K562 (cell line): Measurements from ENCODE around the gene CDKL5. TPM values are rescaled to one million over a fixed set of nuclear protein-coding genes. Genes with fewer than 3 reads are reported as not detected.

Experiments used
- ATAC-seq: fragments of 200-7000 bp; cut with Tn5 transposase; 3 replicates; pipeline ENCODE4 v1.9.1; 2020; ENCODE audit warnings: moderate library complexity
- BruUV-seq: library from RNA; stranded (reverse); fragments of 400-500 nt; replicated peaks from 2 replicates; lab custom pipeline; 2021; lab: Mats Ljungman, UMichigan
- CTCF ChIA-PET: fragments of 300-600 bp; formaldehyde crosslinking; extraction: SDS; loops from one replicate; lab custom pipeline; 2021; ENCODE audit warnings: low intra/inter-chr PET ratio; lab: Yijun Ruan, JAX
- POLR2A ChIA-PET: fragments of 300-600, 350-650 bp; sonication (Branson Sonifier 250); formaldehyde crosslinking; extraction: SDS; loops from one replicate; lab custom pipeline; 2021; ENCODE audit warnings: antibody characterized with exemption, inconsistent platforms; lab: Yijun Ruan, JAX
- DNase-seq, 4 experiments: peaks; one replicate each; pipeline versions ENCODE4 v3.0.0 to v3.0.0-alpha.2; 2011 to 2018; ENCODE audit warnings: low spot score in 3 of 4, mixed read lengths in 3 of 4; ENCODE audit errors: extremely low read depth in 1 of 4
- FAIRE-seq: peaks from 2 replicates; lab custom pipeline; 2011; peaks lifted over from hg19 to GRCh38; lab: Jason Lieb, UNC
- H2AFZ ChIP-seq: 2 replicates; pipeline ENCODE4 v1.6.0; 2011; ENCODE audit warnings: low read depth, low read length, control low read depth, inconsistent platforms
- H3K27ac ChIP-seq: fragments of 200-600 bp; 3 replicates; pipeline ENCODE4 v1.8.0; 2011; ENCODE audit warnings: low read depth, mild to moderate bottlenecking, control low read depth, inconsistent platforms, low read length, moderate library complexity, mixed read lengths; ENCODE audit errors: extremely low read depth
- H3K27me3 ChIP-seq, 2 experiments: fragments of 300-600 bp in 1 of 2; 2 replicates in 1 of 2; 3 replicates in 1 of 2; pipeline versions ENCODE4 v1.6.0 to v1.8.0; 2011; ENCODE audit warnings: inconsistent platforms in 2 of 2, low read length in 2 of 2, mild to moderate bottlenecking in 1 of 2, mixed read lengths in 1 of 2, moderate library complexity in 1 of 2; ENCODE audit not compliant: control insufficient read depth in 2 of 2, insufficient read depth in 2 of 2
- H3K36me3 ChIP-seq: fragments of 300-600 bp; 3 replicates; pipeline ENCODE4 v1.8.0; 2011; ENCODE audit warnings: mild to moderate bottlenecking, low read length, inconsistent platforms; ENCODE audit not compliant: control insufficient read depth, insufficient read depth
- H3K4me1 ChIP-seq, 2 experiments: fragments of 200-600 bp in 1 of 2; replicated peaks in 1 of 2; 2 replicates in 1 of 2; 3 replicates in 1 of 2; pipeline versions ENCODE4 v1.5.1 to v1.8.0; 2011; ENCODE audit warnings: inconsistent platforms in 2 of 2, low read length in 2 of 2, mild to moderate bottlenecking in 1 of 2, mixed read lengths in 1 of 2, moderate library complexity in 1 of 2; ENCODE audit not compliant: control insufficient read depth in 2 of 2, insufficient read depth in 2 of 2
- H3K4me2 ChIP-seq: 2 replicates; pipeline ENCODE4 v1.6.1; 2011; ENCODE audit warnings: low read length, control low read depth, inconsistent platforms, mixed read lengths; ENCODE audit not compliant: insufficient read depth
- H3K4me3 ChIP-seq: fragments of 200-600 bp; sonication (generic), shearing (Covaris generic); 2 replicates; pipeline ENCODE4 v1.5.1; 2016; ENCODE audit warnings: control low read depth, inconsistent platforms
- H3K79me2 ChIP-seq: fragments of 200-600 bp; 3 replicates; pipeline ENCODE4 v1.8.0; 2011; ENCODE audit warnings: low read length, inconsistent platforms; ENCODE audit not compliant: control insufficient read depth, insufficient read depth
- H3K9ac ChIP-seq, 2 experiments: 2 replicates each; pipeline versions ENCODE4 v1.6.0 to v1.6.1; 2011; ENCODE audit warnings: low read depth in 2 of 2, low read length in 2 of 2, control low read depth in 1 of 2, inconsistent platforms in 1 of 2, mild to moderate bottlenecking in 1 of 2, mixed read lengths in 1 of 2; ENCODE audit not compliant: insufficient read depth in 1 of 2
- H3K9me1 ChIP-seq: one replicate; pipeline ENCODE4 v1.6.0; 2011; ENCODE audit warnings: inconsistent platforms, mild to moderate bottlenecking, low read length, moderate library complexity; ENCODE audit not compliant: control insufficient read depth, insufficient read depth
- H3K9me3 ChIP-seq: replicated peaks from 2 replicates; pipeline ENCODE4 v1.5.1; 2011; ENCODE audit warnings: low read depth, low read length, inconsistent platforms; ENCODE audit not compliant: control insufficient read depth, insufficient read depth
- H4K20me1 ChIP-seq: replicated peaks from 2 replicates; pipeline ENCODE4 v1.6.1; 2011; ENCODE audit warnings: low read length, inconsistent platforms, mixed read lengths; ENCODE audit not compliant: control insufficient read depth, insufficient read depth
- EP300 ChIP-seq: IDR thresholded peaks from 2 replicates; pipeline ENCODE4 v1.6.1; 2012; ENCODE audit warnings: low read length, improper control_type of control experiment
- MTF1 ChIP-seq: fragments of 250-450 bp; sonication (Bioruptor Pico); IDR thresholded peaks from 2 replicates; pipeline ENCODE4 v1.9.0; 2021; ENCODE audit warnings: moderate library complexity, mild to moderate bottlenecking, inconsistent platforms, borderline replicate concordance
- POU5F1 ChIP-seq: fragments of 150-350 bp; IDR thresholded peaks from 2 replicates; pipeline ENCODE4 v1.6.1; 2014; ENCODE audit warnings: borderline replicate concordance, low read length, low read depth, mild to moderate bottlenecking; ENCODE audit not compliant: partially characterized antibody
- TCF7 ChIP-seq: sonication (generic); IDR thresholded peaks from 2 replicates; pipeline ENCODE4 v1.6.1; 2016; ENCODE audit warnings: antibody characterized with exemption, borderline replicate concordance
- in situ Hi-C: fragments of 300-500 bp; cut with MboI; formaldehyde crosslinking; loops from 4 replicates; pipeline ENCODE4 v1.15.0; 2018; ENCODE audit warnings: inconsistent platforms, mixed read lengths
- intact Hi-C: fragments of 100-400 bp; cut with micrococcal nuclease; formaldehyde crosslinking; loops from 2 replicates; pipeline ENCODE4 v1.14.2; 2022
- polyA plus RNA-seq, 8 experiments: library from polyadenylated mRNA; depleted of rRNA in 4 of 8; stranded (reverse) in 5 of 8; unstranded in 3 of 8; fragments of >200 nt; fragmentation: Nextera tagmentation in 2 of 8; fragmentation: Illumina TruSeq in 1 of 8; extraction: Ambion mirVana in 2 of 8; extraction: Trizol in 1 of 8; gene quantifications; 2 replicates each; pipeline versions ENCODE4 v1.2.1 to v1.2.3, GENCODE V29; 2011 to 2014; ENCODE audit warnings: inconsistent platforms in 1 of 8, missing spikeins in 1 of 8
- total RNA-seq, 7 experiments: library from RNA; depleted of rRNA in 6 of 7; stranded (reverse); fragments of >200 nt in 6 of 7; fragmentation: Illumina TruSeq in 2 of 7; extraction: Trizol in 2 of 7; gene quantifications; 2 replicates each; pipeline versions ENCODE4 v1.2.1 to v1.2.3, GENCODE V29; 2011 to 2021; ENCODE audit warnings: low replicate concordance in 1 of 7
- TF ChIP-seq, protein P1 (sequence below): fragments of 450-650 bp; formaldehyde crosslinking; IDR thresholded peaks from 2 replicates; pipeline ENCODE4 v1.4.0; 2020; ENCODE audit warnings: mild to moderate bottlenecking, moderate library complexity

The CDKL5 gene
- total and polyA plus RNA-seq, 9 of the 15 experiments (the other 6 are each of a cell fraction or from before 2014, with no cell fraction given): under 0.01 to 0.21 (median 0.04) TPM

DNA sequence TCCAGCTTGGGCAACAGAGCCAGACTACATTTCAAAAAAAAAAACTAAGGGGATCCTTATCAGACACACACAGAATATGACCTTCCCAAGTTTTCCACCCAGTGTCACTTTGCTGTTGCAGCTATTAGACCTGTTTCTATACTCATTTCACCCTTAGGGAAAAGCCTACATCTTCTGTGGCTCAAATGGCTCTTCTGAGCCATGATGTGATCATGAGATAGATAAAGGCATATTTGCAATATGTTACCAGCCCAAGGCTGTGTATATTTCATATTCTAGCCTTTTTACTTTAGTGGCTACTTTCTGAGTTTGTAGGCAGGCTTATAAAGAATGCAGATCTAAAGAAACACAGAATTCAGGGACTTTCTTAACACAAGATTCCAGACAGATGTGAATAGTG lies 227.2 kb downstream of the CDKL5 start:
- DNase-seq (no peak), FAIRE-seq (no peak), ATAC-seq (no peak)
- Histone ChIP-seq H3K9me3 (no peaks in the 10 kb centered on the region), H3K27me3 (peaks cover 0 to 15% of the 10 kb centered on the region in 2 experiments; a peak in 2 of 5 replicates), H3K4me2 (no peak overlapping the region), H3K79me2 (no peaks in the 10 kb centered on the region), H3K36me3 (no peaks in the 10 kb centered on the region), H3K9ac (no peak overlapping the region), H3K4me3 (no peak overlapping the region), H3K4me1 (no peaks in the 10 kb centered on the region), H4K20me1 (no peaks in the 10 kb centered on the region; the same call in 1 of the 2 replicates), H3K9me1 (no peaks in the 10 kb centered on the region), H3K27ac (no peak overlapping the region), H2AFZ (no peak overlapping the region)
- in situ Hi-C loops: no loop called here
- intact Hi-C loops: no loop called here
- POLR2A ChIA-PET: no interaction called here
- CTCF ChIA-PET: no interaction called here
- no TSS peak for BruUV-seq
- TF ChIP-seq EP300 (no peak), TCF7 (no peak), POU5F1 (no peak), MTF1 (no peak)
- TF ChIP-seq, protein P1, sequence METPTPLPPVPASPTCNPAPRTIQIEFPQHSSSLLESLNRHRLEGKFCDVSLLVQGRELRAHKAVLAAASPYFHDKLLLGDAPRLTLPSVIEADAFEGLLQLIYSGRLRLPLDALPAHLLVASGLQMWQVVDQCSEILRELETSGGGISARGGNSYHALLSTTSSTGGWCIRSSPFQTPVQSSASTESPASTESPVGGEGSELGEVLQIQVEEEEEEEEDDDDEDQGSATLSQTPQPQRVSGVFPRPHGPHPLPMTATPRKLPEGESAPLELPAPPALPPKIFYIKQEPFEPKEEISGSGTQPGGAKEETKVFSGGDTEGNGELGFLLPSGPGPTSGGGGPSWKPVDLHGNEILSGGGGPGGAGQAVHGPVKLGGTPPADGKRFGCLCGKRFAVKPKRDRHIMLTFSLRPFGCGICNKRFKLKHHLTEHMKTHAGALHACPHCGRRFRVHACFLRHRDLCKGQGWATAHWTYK: no peak
